Mammary epithelial cell (primary cell): ENCODE measurements around the gene SLC25A14.

ENCODE experiments used
- EZH2 ChIP-seq: IDR thresholded peaks from 2 replicates; pipeline ENCODE4 v1.6.1; 2012; ENCODE audit warnings: low read length, inconsistent platforms, borderline replicate concordance
- TF ChIP-seq, protein P1 (sequence below), 2 donors: IDR thresholded peaks in 1 of 2; conservative IDR thresholded peaks in 1 of 2; 2 replicates each; pipeline ENCODE4 v1.5.1; 2011 to 2012; ENCODE audit warnings: inconsistent platforms in 2 of 2, low read length in 2 of 2, mild to moderate bottlenecking in 2 of 2, control low read depth in 1 of 2, low read depth in 1 of 2; ENCODE audit not compliant: insufficient read depth in 1 of 2; ENCODE audit errors: extremely low read depth in 1 of 2

DNA sequence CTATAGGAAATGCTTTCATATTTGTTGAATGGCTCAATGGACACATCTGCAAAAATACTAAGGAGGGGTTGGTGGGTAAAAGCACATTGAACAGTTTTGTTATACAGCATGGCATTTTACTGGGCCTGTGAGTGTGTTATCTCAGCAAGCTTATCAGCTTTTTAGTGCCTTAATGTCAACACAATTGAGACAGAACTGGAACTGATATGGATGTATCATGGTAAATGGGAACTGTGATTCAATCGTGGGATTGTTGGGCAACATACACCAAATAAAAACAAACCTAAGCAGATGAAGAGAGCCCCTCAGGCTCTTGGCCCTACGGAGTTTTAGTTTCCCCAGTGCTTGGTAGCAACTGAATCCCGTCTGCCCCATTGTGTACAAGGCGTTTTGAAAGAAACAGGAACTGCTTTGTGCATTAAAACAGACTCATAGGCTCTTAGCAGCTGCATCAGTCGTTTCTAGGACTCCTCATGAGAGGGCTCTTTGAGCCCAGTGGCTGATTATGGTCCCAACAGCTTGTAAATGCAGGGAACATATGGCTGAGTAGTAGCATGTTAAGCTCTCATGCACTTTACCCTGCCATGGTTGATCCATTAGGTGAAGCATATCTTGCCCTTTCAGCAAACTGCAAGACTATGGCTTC is 38.4 kb downstream of the SLC25A14 start:
- TF ChIP-seq, protein P1, sequence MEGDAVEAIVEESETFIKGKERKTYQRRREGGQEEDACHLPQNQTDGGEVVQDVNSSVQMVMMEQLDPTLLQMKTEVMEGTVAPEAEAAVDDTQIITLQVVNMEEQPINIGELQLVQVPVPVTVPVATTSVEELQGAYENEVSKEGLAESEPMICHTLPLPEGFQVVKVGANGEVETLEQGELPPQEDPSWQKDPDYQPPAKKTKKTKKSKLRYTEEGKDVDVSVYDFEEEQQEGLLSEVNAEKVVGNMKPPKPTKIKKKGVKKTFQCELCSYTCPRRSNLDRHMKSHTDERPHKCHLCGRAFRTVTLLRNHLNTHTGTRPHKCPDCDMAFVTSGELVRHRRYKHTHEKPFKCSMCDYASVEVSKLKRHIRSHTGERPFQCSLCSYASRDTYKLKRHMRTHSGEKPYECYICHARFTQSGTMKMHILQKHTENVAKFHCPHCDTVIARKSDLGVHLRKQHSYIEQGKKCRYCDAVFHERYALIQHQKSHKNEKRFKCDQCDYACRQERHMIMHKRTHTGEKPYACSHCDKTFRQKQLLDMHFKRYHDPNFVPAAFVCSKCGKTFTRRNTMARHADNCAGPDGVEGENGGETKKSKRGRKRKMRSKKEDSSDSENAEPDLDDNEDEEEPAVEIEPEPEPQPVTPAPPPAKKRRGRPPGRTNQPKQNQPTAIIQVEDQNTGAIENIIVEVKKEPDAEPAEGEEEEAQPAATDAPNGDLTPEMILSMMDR (conservative IDR thresholded peaks at IDR 0.05 in 1 of 2, IDR thresholded peaks at IDR 0.05 in 1 of 2; ENCODE audit: extremely low read depth in 1 of 2, insufficient read depth in 1 of 2, low read depth in 1 of 2, low read length in 2 of 2): no peak
- no peak for TF ChIP-seq EZH2
